B cell (primary cell): ENCODE measurements around the gene AGRN.

Experiments
- CTCF ChIP-seq: fragments of 200-600 bp; IDR thresholded peaks from one replicate; pipeline ENCODE4 v1.8.0; 2022; ENCODE audit warnings: antibody characterized with exemption, mild to moderate bottlenecking
- EZH2 ChIP-seq: IDR thresholded peaks from 2 replicates; pipeline ENCODE4 v1.6.1; 2012; ENCODE audit warnings: borderline replicate concordance, low read depth, mild to moderate bottlenecking, moderate library complexity, low read length; ENCODE audit not compliant: insufficient read depth, poor library complexity, severe bottlenecking

- TF ChIP-seq CTCF = no peak
- peak; percentile 41 for TF ChIP-seq EZH2
Observed at GRCh38 chr1:1000357-1001056, 19.4 kb upstream of the AGRN start.
